Erythroblast (primary cell): ENCODE data around the gene HSD17B14.
"Not testable (repeated sequence)": the region's sequence is repeated elsewhere in the genome, so short reads cannot be mapped to it uniquely, and the experiment has no call there.

Source experiments
- GATA1 ChIP-seq: IDR thresholded peaks from 2 replicates; pipeline ENCODE4 v1.6.1; 2011; ENCODE audit warnings: low read depth, mild to moderate bottlenecking, control low read depth, low read length, moderate library complexity
- POLR2A ChIP-seq: IDR thresholded peaks from 2 replicates; pipeline ENCODE4 v1.6.1; 2011; ENCODE audit warnings: mild to moderate bottlenecking, low read length

DNA sequence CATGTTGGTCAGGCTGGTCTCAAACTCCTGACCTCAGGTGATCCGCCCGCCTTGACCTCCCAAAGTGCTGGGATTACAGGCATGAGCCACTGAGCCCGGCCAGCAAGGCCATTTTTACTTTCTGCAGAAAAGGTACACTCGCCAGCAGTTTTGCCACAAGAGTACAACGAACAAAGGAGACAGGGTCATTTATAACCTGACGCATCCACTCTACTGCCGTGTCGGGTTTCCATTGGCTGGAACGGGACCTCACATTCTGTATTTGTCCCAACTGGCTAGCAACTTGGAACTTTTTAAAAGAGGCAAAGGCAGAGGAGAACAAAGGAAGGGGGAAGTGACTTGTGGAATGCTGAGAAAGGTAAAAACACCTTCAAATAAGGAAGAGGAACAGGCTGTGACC, 49.0 kb downstream of the HSD17B14 start:
- not testable (repeated sequence) for TF ChIP-seq POLR2A, GATA1
